Skeletal muscle tissue (tissue), 4 donors: ENCODE data around the gene DBI. TPM values are rescaled to one million over a fixed set of nuclear protein-coding genes. Genes with fewer than 3 reads are reported as not detected.
"Not testable (repeated sequence)": the region's sequence is repeated elsewhere in the genome, so short reads cannot be mapped to it uniquely, and the experiment has no call there.

Experiments used
- H3K27ac ChIP-seq: one replicate; pipeline ENCODE4 v1.7.0; 2013; ENCODE audit warnings: mild to moderate bottlenecking, low read depth, low read length, inconsistent platforms
- H3K27me3 ChIP-seq, 3 donors: one replicate each; pipeline ENCODE4 v1.7.0; 2013; ENCODE audit warnings: low read length in 3 of 3; ENCODE audit not compliant: control insufficient read depth in 3 of 3, insufficient read depth in 3 of 3
- H3K36me3 ChIP-seq, 3 donors: one replicate each; pipeline ENCODE4 v1.7.0; 2013; ENCODE audit warnings: low read length in 3 of 3; ENCODE audit not compliant: control insufficient read depth in 3 of 3, insufficient read depth in 3 of 3
- H3K4me1 ChIP-seq, 3 donors: one replicate each; pipeline ENCODE4 v1.7.0; 2013; ENCODE audit warnings: low read length in 3 of 3, mild to moderate bottlenecking in 3 of 3; ENCODE audit not compliant: control insufficient read depth in 3 of 3, insufficient read depth in 3 of 3
- H3K4me3 ChIP-seq, 3 donors: one replicate each; pipeline ENCODE4 v1.7.0; 2013; ENCODE audit warnings: low read length in 3 of 3
- H3K9ac ChIP-seq, 3 donors: one replicate each; pipeline ENCODE4 v1.7.0; 2013; ENCODE audit warnings: low read length in 3 of 3, mild to moderate bottlenecking in 3 of 3, moderate library complexity in 2 of 3, low read depth in 1 of 3
- H3K9me3 ChIP-seq, 3 donors: one replicate each; pipeline ENCODE4 v1.7.0; 2013; ENCODE audit warnings: low read length in 3 of 3; ENCODE audit not compliant: control insufficient read depth in 3 of 3
- total RNA-seq: library from RNA; depleted of rRNA; stranded (reverse); fragments of >200 nt; gene quantifications from one replicate; pipeline ENCODE4 v1.2.3, GENCODE V29; 2014
- donor health status: Osteomylitis.

Gene DBI
- total RNA-seq, 1 donor from 2014 or later, result 76.7 TPM

DNA sequence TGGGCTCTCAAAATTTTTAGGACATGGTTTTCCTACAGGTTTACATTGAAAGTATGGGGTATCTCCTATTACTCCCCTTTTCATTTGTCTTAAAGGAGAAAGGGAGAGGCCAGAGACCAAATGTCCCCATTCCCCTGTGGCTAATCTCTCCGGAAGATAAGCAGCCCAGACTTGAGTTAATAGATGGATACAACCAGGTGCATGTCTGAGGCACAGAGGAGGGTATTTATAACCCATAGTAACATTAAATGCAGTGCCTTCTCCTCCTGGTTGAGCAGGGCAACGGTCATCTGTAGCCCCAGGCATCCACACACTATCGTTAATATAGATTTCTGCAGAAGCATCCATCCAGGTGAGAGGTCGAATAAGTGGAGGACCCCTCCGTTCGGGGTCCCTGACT, 9.6 kb downstream of the DBI start:
- not testable (repeated sequence) for H3K4me1 ChIP-seq
- peaks cover 22 to 23% (median 23%) of the 10 kb centered on the region in 3 donors for H3K36me3 ChIP-seq

DNA sequence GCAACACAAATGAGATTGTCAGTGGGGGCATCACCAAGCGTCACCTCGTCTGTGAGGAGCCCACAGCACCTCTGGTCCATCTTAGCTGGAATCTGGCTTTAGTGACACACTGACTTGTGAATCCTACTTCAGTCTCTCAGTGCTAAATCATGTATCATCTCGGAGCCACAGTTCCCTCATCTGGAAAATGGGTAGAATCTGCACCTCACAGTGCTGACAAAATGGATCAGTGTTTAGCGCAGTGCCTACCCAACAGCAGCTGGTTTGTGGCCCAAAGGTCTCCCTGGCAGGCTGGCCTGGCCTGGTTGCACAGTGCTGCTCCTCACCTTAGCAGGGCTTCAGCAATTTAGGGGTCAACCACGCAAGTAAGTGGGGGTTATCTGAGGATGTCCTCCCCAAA, 10.0 kb downstream of the DBI start:
- Histone ChIP-seq H3K36me3 (peaks cover 18 to 19% (median 19%) of the 10 kb centered on the region in 3 donors), H3K9ac (no peak overlapping the region), H3K4me3 (no peak overlapping the region), H3K4me1 (peaks cover 0 to 3% (median 0%) of the 10 kb centered on the region in 3 donors), H3K9me3 (no peaks in the 10 kb centered on the region), H3K27ac (no peak overlapping the region), H3K27me3 (no peaks in the 10 kb centered on the region)

More for the DNA sequence above, 9.6 kb downstream of the DBI start:
- H3K27ac ChIP-seq, H3K9me3 ChIP-seq, H3K9ac ChIP-seq, H3K4me3 ChIP-seq, H3K27me3 ChIP-seq: not testable (repeated sequence)

DNA sequence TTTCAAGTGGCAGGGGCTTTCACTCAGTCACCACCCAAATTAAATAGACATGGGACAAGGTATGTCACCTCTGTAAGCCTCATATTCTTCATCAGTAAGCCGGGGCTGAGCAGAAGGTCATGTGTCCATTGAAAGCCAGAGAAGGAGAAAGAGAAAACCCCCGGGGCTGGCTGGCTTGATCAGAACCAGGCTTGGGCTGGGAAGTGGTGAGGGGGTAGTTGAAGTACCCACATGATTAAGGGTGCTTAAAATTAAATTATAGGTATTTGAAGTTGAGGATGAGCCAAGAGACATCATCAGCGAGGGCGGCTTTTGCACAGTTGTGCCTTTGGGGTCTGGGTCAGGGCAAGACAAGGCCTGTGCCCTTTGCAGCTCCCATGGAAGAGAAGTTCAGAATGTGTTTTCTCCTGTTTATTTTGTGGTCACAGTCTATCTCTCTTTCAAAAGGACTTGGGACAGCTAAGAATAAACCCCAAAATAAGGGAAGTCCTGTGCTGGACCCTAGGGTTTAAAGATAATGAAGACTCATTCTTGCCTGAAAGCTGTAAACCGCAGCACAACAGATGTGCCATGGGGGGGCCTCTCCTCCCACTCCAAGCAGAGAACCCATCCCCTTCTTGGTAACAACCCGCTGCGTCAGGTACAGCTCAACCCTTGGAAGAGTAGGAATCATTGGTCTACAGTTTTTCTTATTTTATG, 10.7 kb downstream of the DBI start:
- no peaks in the 10 kb centered on the region for H3K9me3 ChIP-seq
- H3K27ac ChIP-seq, result no peak overlapping the region
- peaks cover 0 to 3% (median 0%) of the 10 kb centered on the region in 3 donors for H3K4me1 ChIP-seq
- no peak overlapping the region for H3K4me3 ChIP-seq
- no peaks in the 10 kb centered on the region for H3K27me3 ChIP-seq
- peaks cover 12 to 13% (median 13%) of the 10 kb centered on the region in 3 donors for H3K36me3 ChIP-seq
- no peak overlapping the region for H3K9ac ChIP-seq

DNA sequence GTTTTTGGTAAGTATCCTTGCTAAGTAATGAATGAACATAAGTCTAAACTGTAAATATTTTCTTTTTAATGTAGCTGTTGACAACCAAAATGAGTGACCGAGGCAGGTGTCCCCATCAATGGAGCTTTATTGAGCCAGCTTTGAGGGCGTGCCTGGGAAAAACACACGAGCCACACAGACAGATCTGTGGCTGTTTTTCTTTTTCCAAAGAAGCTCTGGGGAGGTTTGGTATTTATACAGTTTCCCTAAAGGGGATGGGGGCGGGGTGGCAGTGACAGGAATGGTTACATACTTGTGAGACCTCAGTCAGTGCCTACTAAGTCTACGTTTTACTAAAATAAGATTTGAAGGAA, 11.2 kb downstream of the DBI start:
- H3K36me3 ChIP-seq, result peaks cover 7% of the 10 kb centered on the region in 3 donors
- H3K9ac ChIP-seq, result no peak overlapping the region
- H3K4me1 ChIP-seq, result peaks cover 0 to 3% (median 0%) of the 10 kb centered on the region in 3 donors
- H3K27ac ChIP-seq, result no peak overlapping the region
- no peaks in the 10 kb centered on the region for H3K27me3 ChIP-seq
- no peak overlapping the region for H3K4me3 ChIP-seq
- H3K9me3 ChIP-seq, result no peaks in the 10 kb centered on the region

DNA sequence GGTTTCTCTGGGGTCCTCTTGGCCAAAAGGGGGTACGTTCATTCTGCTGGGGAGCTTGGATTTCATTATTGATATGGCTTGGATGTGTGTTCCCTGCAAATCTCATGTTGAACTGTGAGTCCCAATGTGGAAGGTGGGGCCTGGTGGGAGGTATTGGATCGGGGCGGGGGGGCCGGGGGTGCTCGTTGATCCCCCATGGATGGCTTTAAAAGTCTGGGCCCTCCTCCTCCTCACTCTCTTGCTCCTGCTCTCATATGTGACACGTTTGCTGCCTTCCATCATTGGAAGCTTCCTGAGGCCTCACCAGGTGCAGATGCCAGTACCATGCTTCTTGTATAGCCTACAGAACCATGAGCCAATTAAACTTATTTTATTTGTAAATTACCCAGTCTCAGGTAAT, 11.8 kb downstream of the DBI start:
- H3K27ac ChIP-seq, result no peak overlapping the region

DNA sequence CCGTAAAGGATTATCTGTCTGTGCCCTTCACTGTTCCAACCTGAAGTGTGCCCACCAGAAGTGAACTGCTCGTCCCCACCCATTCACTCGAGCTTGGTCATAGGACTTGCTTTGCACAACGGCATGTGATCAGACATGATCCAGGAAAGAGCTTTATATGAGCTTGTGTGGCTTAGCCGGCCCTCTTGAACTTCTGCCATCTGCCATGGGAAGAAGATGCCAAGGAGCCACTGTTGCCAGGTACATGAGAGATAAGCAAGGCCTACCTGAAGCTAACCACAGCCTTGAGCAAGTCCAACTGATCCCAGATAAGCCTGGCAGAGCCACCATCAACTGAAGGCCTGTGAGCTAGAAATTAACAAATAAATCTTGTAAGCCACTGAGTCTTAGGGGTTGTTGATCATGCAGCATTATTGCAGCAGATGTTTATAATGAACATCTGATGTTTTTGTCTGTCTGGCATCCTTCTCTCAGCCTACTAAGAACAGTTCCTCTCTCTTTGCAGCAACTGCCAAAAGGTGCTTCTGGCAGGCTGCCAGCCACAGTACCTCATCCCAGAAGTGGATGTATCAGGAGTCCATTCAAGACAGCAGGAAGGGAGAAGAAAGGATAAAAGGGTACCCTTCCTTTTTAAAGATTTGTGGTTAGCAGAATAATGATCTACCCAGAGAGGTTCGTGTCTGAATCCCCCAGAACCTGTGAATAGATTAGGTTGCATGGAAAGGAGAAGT, 16.8 kb downstream of the DBI start:
- no peak overlapping the region for H3K27ac ChIP-seq
- no peaks in the 10 kb centered on the region for H3K36me3 ChIP-seq
- no peak overlapping the region for H3K4me3 ChIP-seq
- H3K9me3 ChIP-seq, result no peaks in the 10 kb centered on the region
- peaks cover 7 to 12% (median 10%) of the 10 kb centered on the region in 3 donors for H3K4me1 ChIP-seq
- no peak overlapping the region for H3K9ac ChIP-seq
- no peaks in the 10 kb centered on the region for H3K27me3 ChIP-seq

More for the DNA sequence above, 11.8 kb downstream of the DBI start:
- Histone ChIP-seq H3K9me3 (no peaks in the 10 kb centered on the region), H3K4me1 (peaks cover 2 to 7% (median 5%) of the 10 kb centered on the region in 3 donors), H3K27me3 (no peaks in the 10 kb centered on the region), H3K4me3 (no peak overlapping the region), H3K9ac (no peak overlapping the region), H3K36me3 (peaks cover under 1 to 1% (median 1%) of the 10 kb centered on the region in 3 donors)

DNA sequence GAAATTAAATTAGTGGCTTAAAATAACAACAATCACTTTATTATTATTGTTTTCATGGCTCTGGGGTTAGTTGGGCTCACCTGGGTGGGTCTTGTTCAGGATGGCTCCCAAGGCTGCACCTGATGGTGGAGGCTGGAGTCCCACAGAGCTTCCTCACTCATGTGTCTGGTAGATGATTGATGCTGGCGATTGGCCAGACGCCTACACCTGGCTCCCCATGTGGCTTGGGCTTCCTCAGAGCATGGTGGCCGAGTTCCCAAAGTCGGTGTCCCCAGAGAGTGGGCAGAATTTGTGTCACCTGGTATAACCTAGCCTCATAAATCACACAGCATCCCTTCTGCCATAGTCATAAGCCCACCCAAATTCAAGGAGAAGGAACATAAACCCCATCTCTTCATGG, 18.2 kb downstream of the DBI start:
- Histone ChIP-seq H3K36me3 (no peaks in the 10 kb centered on the region), H3K4me1 (peaks cover 10 to 18% (median 15%) of the 10 kb centered on the region in 3 donors), H3K9ac (no peak overlapping the region), H3K27ac (no peak overlapping the region), H3K27me3 (no peaks in the 10 kb centered on the region), H3K4me3 (no peak overlapping the region), H3K9me3 (no peaks in the 10 kb centered on the region)

DNA sequence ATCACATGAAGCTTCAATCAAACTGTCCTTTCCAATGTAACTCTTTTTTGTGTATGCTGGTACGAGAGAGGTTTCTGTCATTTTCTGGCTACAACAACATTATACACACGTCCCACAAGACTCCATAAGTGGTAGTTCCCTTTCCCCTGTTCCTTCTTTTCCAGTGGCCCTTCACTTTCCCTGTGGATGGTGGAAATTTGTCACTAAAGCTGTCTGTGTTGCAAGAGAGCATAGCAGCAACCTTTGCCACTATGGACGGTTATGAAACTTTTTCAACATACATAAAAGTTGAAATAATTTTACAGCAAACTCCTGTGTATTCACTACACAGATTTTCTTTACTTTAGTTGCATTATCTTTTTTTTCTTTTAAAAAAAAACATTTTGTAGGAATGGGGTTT, 18.7 kb downstream of the DBI start:
- Histone ChIP-seq H3K9ac (no peak overlapping the region), H3K36me3 (no peaks in the 10 kb centered on the region), H3K27me3 (no peaks in the 10 kb centered on the region), H3K27ac (no peak overlapping the region), H3K4me3 (no peak overlapping the region), H3K9me3 (no peaks in the 10 kb centered on the region), H3K4me1 (peaks cover 10 to 18% (median 15%) of the 10 kb centered on the region in 3 donors)

DNA sequence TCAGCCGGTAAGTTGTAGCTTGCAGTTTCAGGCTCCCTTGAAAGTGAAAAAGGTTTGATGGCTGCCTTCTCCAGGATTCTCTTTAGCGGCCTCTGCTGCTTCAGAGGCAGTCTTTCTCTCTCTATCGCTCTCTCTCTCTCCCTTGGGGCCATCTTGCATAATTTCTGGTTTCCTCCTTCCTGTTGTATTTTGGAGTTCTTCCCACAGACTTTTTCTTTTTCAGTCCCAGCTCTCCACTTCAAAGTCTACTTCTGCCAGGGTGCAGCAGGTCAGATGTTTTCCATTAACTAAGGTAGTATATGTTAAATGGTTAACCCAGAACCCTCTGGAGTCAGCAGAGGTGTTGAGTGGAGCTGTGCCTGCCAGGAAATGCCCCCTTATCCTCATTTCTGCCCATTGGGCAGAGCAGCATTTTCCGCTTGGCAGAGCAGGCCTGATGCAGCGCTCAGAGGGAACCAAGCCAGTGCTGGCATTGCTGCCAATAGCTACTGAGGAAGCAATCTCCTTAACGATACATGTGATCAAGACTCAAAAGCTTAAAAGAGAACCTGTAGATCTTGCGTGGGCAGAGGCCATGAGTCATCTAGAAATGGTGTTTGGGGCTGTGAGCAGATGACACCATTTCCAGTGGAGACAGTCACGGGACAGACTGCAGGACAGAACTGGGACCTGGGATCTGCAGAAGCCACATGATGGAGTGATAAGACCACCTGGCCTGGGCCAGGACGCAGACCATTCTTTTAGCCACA, 20.8 kb downstream of the DBI start:
- peaks cover 10 to 18% (median 15%) of the 10 kb centered on the region in 3 donors for H3K4me1 ChIP-seq
- no peak overlapping the region for H3K4me3 ChIP-seq
- H3K9ac ChIP-seq, result no peak overlapping the region
- H3K27ac ChIP-seq, result peak overlapping the region; percentile 45
- H3K9me3 ChIP-seq, result no peaks in the 10 kb centered on the region
- H3K27me3 ChIP-seq, result no peaks in the 10 kb centered on the region
- no peaks in the 10 kb centered on the region for H3K36me3 ChIP-seq
